GM23248 (cell line): ENCODE measurements around the gene CNIH1.

Experiments used
- EZH2 ChIP-seq: fragments of 200-600 bp; sonication (generic); IDR thresholded peaks from 2 replicates; pipeline ENCODE4 v1.6.1; 2018; ENCODE audit warnings: antibody characterized with exemption, mild to moderate bottlenecking; ENCODE audit not compliant: insufficient read depth, poor library complexity, severe bottlenecking
- EZH2phosphoT487 ChIP-seq: fragments of 200-600 bp; sonication (generic); IDR thresholded peaks from 2 replicates; pipeline ENCODE4 v1.6.1; 2018; ENCODE audit warnings: antibody characterized with exemption, moderate library complexity, mild to moderate bottlenecking, low read depth; ENCODE audit not compliant: insufficient read depth

DNA sequence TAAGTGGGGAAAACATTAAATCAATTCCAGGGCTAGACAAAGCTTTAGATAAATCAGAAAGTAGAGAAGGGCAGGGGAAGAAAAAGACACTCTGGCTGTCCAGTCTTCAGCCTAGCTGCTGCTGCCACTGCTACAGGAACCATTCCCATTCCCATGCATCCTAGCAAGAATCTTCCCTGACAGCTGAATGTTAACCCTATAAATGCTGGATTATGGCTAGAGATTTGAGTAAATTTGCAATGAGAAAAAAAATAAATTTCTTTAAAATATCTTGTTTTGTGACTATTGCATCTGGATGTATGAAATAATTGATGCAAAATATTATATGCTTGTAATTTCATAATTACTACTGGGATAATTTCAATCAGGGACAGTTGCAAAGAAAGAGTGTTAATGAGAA lies 59.4 kb downstream of the CNIH1 start:
- TF ChIP-seq EZH2, result no peak
- no peak for TF ChIP-seq EZH2phosphoT487
